Endothelial cell of umbilical vein (primary cell): ENCODE data around the gene LRRC23.

ENCODE experiments used
- CTCF ChIP-seq, 2 donors: IDR thresholded peaks; 1 replicate in 1 of 2; 2 replicates in 1 of 2; pipeline ENCODE4 v1.5.1; 2011; ENCODE audit warnings: low read length in 2 of 2, mild to moderate bottlenecking in 2 of 2, moderate library complexity in 2 of 2, control low read depth in 1 of 2, inconsistent platforms in 1 of 2, low read depth in 1 of 2; ENCODE audit not compliant: insufficient read depth in 1 of 2; ENCODE audit errors: extremely low read depth in 1 of 2
- EZH2 ChIP-seq: IDR thresholded peaks from 2 replicates; pipeline ENCODE4 v1.6.1; 2012; ENCODE audit warnings: borderline replicate concordance, low read depth, mild to moderate bottlenecking, moderate library complexity, low read length, inconsistent platforms; ENCODE audit not compliant: severe bottlenecking
- FOS ChIP-seq: IDR thresholded peaks from 2 replicates; pipeline ENCODE4 v1.6.1; 2011; ENCODE audit warnings: mild to moderate bottlenecking, low read length, moderate library complexity, borderline replicate concordance; ENCODE audit not compliant: insufficient read depth
- GATA2 ChIP-seq: IDR thresholded peaks from 2 replicates; pipeline ENCODE4 v1.7.0; 2011; ENCODE audit warnings: low read depth, mild to moderate bottlenecking, moderate library complexity, mixed read lengths, low read length; ENCODE audit not compliant: insufficient read length, insufficient read depth
- POLR2A ChIP-seq: IDR thresholded peaks from 2 replicates; pipeline ENCODE4 v1.6.1; 2012; ENCODE audit warnings: low read depth, mild to moderate bottlenecking, control low read depth, low read length

- no peak for TF ChIP-seq CTCF (IDR thresholded peaks at IDR 0.05; ENCODE audit: extremely low read depth in 1 of 2, insufficient read depth in 1 of 2, low read depth in 1 of 2, low read length in 2 of 2)
- TF ChIP-seq POLR2A = no peak
- TF ChIP-seq FOS = no peak
- no peak for TF ChIP-seq EZH2
- no peak for TF ChIP-seq GATA2
These were observed 52.6 kb downstream of the LRRC23 start for GRCh38 chr12:6957151-6957701.
